ENCODE data around the gene FAM181B. TPM values are rescaled to one million over a fixed set of nuclear protein-coding genes. Genes with fewer than 3 reads are reported as not detected.

Gene FAM181B, protein sequence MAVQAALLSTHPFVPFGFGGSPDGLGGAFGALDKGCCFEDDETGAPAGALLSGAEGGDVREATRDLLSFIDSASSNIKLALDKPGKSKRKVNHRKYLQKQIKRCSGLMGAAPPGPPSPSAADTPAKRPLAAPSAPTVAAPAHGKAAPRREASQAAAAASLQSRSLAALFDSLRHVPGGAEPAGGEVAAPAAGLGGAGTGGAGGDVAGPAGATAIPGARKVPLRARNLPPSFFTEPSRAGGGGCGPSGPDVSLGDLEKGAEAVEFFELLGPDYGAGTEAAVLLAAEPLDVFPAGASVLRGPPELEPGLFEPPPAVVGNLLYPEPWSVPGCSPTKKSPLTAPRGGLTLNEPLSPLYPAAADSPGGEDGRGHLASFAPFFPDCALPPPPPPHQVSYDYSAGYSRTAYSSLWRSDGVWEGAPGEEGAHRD
- polyA plus RNA-seq (ENCODE audit: low read depth in 6 of 6), result not detected

GRCh38 chr11:82733444-82734119 is at the start of gene FAM181B:
Gene FAM181B, minus strand, starts transcription at chr11:82733864. Its CDS starts 135 bp downstream, at chr11:82733729.
- Mint-ChIP-seq H3K27ac (no peak within 1 kb of the TSS), H3K9me3 (peaks cover 0 to 13% (median 2%) of the 10 kb centered on the region in 7 donors), H3K27me3 (peaks cover 68 to 83% (median 79%) of the 10 kb centered on the region in 3 donors), H3K36me3 (no peaks in the 10 kb centered on the region), H3K4me3 (peak within 1 kb of the TSS; percentile 68 to 86 (median 80)), H3K4me1 (peaks cover 11 to 17% (median 15%) of the 10 kb centered on the region in 3 donors)
- ATAC-seq (ENCODE audit: low read depth in 2 of 2), result peak; percentile 68 to 76
- DNase-seq, result peak; percentile 20

- peaks cover 12 to 42% (median 15%) of the 10 kb centered on the region in 7 donors for H3K9me3 Mint-ChIP-seq
- no peak for DNase-seq
- H3K27ac Mint-ChIP-seq, result no peak overlapping the region
- ATAC-seq (ENCODE audit: low read depth in 2 of 2), result no peak
- peaks cover 9 to 40% (median 29%) of the 10 kb centered on the region in 3 donors for H3K27me3 Mint-ChIP-seq
- peaks cover 0 to 16% of the 10 kb centered on the region in 2 donors for H3K36me3 Mint-ChIP-seq
- H3K4me3 Mint-ChIP-seq, result no peak overlapping the region
- H3K4me1 Mint-ChIP-seq, result no peaks in the 10 kb centered on the region
These were observed 49.2 kb upstream of the FAM181B start for GRCh38 chr11:82782825-82783374.

DNA sequence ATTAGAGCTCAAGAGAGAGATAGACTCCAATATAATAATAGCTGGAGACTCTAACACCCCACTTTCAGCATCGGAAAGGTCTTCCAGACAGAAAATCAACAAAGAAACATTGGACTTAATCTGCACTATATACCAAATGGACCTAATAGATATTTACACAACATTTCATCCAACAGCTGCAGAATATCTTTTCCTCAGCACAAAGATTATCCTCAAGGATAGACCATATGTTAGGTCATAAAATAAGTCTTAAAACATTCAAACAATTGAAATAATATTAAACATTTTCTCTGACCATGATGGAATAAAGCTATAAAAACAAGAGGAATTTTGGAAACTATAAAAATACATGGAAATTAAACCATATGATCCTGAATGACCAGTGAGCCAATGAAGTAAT is 45.1 kb upstream of the FAM181B start:
- H3K4me1 Mint-ChIP-seq, result no peaks in the 10 kb centered on the region
- no peak overlapping the region for H3K27ac Mint-ChIP-seq
- H3K9me3 Mint-ChIP-seq, result peaks cover 21 to 72% (median 30%) of the 10 kb centered on the region in 7 donors
- peaks cover 7 to 45% (median 41%) of the 10 kb centered on the region in 3 donors for H3K27me3 Mint-ChIP-seq
- no peak for ATAC-seq (ENCODE audit: low read depth in 2 of 2)
- no peak overlapping the region for H3K4me3 Mint-ChIP-seq
- peaks cover 7 to 31% of the 10 kb centered on the region in 2 donors for H3K36me3 Mint-ChIP-seq
- no peak for DNase-seq

- no peak overlapping the region for H3K4me3 Mint-ChIP-seq
- DNase-seq (no peak), ATAC-seq (ENCODE audit: low read depth in 2 of 2) (no peak)
- H3K27ac Mint-ChIP-seq, result no peak overlapping the region
- peaks cover 7 to 21% of the 10 kb centered on the region in 2 donors for H3K36me3 Mint-ChIP-seq
- H3K4me1 Mint-ChIP-seq, result no peaks in the 10 kb centered on the region
- H3K27me3 Mint-ChIP-seq, result peaks cover 11 to 44% (median 33%) of the 10 kb centered on the region in 3 donors
- peaks cover 15 to 54% (median 25%) of the 10 kb centered on the region in 7 donors for H3K9me3 Mint-ChIP-seq
These were observed 42.7 kb upstream of the FAM181B start for GRCh38 chr11:82776377-82776776.

- Mint-ChIP-seq H3K4me3 (no peak overlapping the region), H3K4me1 (no peaks in the 10 kb centered on the region), H3K36me3 (peaks cover 7 to 15% of the 10 kb centered on the region in 2 donors), H3K27me3 (peaks cover 7 to 44% (median 28%) of the 10 kb centered on the region in 3 donors), H3K9me3 (peaks cover 11 to 49% (median 25%) of the 10 kb centered on the region in 7 donors), H3K27ac (no peak overlapping the region)
- DNase-seq (peak; percentile 3), ATAC-seq (ENCODE audit: low read depth in 2 of 2) (no peak)
These were observed 42.2 kb upstream of the FAM181B start for GRCh38 chr11:82775736-82776346.

DNA sequence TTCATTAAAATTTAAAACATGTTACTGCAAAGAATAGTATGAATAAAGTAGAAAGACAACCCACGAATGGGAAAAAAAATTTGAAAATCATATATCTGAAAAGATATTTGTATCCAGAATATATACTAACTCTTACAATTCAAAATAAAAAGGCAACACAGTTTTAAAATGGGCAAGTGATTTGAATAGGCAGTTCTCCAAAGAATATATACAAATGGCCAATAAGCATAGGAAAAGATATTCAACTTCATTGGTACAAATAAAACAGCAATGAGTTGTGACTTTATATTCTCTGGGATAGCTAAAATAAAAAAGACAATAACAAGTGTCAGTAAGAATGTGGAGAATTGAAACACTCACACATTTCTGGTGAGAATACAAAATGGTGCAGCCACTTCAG is 41.6 kb upstream of the FAM181B start:
- Mint-ChIP-seq H3K27me3 (peaks cover 7 to 44% (median 27%) of the 10 kb centered on the region in 3 donors), H3K4me3 (no peak overlapping the region), H3K36me3 (peaks cover 7 to 15% of the 10 kb centered on the region in 2 donors), H3K9me3 (peaks cover 11 to 49% (median 25%) of the 10 kb centered on the region in 7 donors), H3K4me1 (no peaks in the 10 kb centered on the region), H3K27ac (no peak overlapping the region)
- no peak for ATAC-seq (ENCODE audit: low read depth in 2 of 2)
- no peak for DNase-seq

DNA sequence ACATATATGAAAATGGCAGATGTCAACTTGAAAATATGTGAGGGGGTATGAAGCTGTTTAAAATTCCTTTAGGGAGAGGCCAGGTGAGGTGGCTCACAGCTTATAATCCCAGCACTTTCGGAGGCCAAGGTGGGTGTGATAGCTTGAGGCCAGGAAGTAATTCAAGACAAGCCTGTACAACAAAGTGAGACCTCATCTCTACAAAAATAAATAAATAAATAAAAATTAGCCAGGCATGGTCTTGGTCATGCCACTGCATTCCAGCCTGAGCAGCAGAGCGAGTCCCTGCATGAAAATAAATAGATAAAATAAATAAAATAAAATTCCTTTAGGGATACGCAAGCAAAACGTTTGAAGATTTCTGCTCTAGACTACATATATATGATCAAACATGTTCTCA is 38.1 kb upstream of the FAM181B start:
- peaks cover 2 to 6% of the 10 kb centered on the region in 2 donors for H3K36me3 Mint-ChIP-seq
- ATAC-seq (ENCODE audit: low read depth in 2 of 2), result no peak
- no peaks in the 10 kb centered on the region for H3K4me1 Mint-ChIP-seq

DNA sequence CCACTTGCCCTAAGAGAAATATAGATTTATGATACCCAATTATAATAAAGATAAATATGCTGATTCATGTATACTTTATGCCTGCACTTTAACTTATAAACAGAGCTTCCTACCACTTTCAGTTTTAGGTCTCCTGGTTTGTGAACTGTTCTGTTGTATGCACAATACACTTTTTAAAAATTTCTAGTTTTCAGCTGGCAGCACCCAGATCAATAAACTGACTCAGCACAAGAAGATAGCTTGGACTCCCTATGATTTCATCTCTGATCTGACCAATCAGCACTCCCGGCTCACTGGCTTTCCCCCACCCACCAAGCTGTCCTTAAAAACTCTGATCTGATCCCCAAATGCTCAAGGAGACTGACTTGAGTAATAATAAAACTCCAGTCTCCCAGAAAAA is 33.5 kb upstream of the FAM181B start:
- no peak for ATAC-seq (ENCODE audit: low read depth in 2 of 2)
- Mint-ChIP-seq H3K9me3 (peaks cover 0 to 3% (median 0%) of the 10 kb centered on the region in 7 donors), H3K4me3 (no peak overlapping the region), H3K27me3 (peaks cover 14 to 35% (median 29%) of the 10 kb centered on the region in 3 donors), H3K27ac (no peak overlapping the region), H3K36me3 (no peaks in the 10 kb centered on the region), H3K4me1 (no peaks in the 10 kb centered on the region)
- DNase-seq, result no peak

More for the DNA sequence above, 38.1 kb upstream of the FAM181B start:
- H3K4me3 Mint-ChIP-seq, result no peak overlapping the region
- peaks cover 0 to 24% (median 12%) of the 10 kb centered on the region in 7 donors for H3K9me3 Mint-ChIP-seq
- DNase-seq, result no peak
- H3K27ac Mint-ChIP-seq, result no peak overlapping the region
- peaks cover 14 to 29% (median 17%) of the 10 kb centered on the region in 3 donors for H3K27me3 Mint-ChIP-seq

GRCh38 chr11:82765466-82766034 is 31.9 kb upstream of the FAM181B start:
- Mint-ChIP-seq H3K4me1 (no peaks in the 10 kb centered on the region), H3K27me3 (peaks cover 18 to 45% (median 29%) of the 10 kb centered on the region in 3 donors), H3K36me3 (no peaks in the 10 kb centered on the region), H3K4me3 (no peak overlapping the region), H3K27ac (no peak overlapping the region), H3K9me3 (peaks cover 0 to 6% (median 0%) of the 10 kb centered on the region in 7 donors)
- DNase-seq (no peak), ATAC-seq (ENCODE audit: low read depth in 2 of 2) (no peak)

GRCh38 chr11:82763167-82763566 is 29.5 kb upstream of the FAM181B start:
- DNase-seq, result no peak
- H3K27ac Mint-ChIP-seq, result no peak overlapping the region
- H3K4me3 Mint-ChIP-seq, result no peak overlapping the region
- ATAC-seq (ENCODE audit: low read depth in 2 of 2), result no peak
- peaks cover 0 to 6% (median 0%) of the 10 kb centered on the region in 7 donors for H3K9me3 Mint-ChIP-seq
- H3K36me3 Mint-ChIP-seq, result no peaks in the 10 kb centered on the region
- H3K27me3 Mint-ChIP-seq, result peaks cover 14 to 41% (median 19%) of the 10 kb centered on the region in 3 donors
- H3K4me1 Mint-ChIP-seq, result peaks cover 0 to under 1% (median 0%) of the 10 kb centered on the region in 3 donors

DNA sequence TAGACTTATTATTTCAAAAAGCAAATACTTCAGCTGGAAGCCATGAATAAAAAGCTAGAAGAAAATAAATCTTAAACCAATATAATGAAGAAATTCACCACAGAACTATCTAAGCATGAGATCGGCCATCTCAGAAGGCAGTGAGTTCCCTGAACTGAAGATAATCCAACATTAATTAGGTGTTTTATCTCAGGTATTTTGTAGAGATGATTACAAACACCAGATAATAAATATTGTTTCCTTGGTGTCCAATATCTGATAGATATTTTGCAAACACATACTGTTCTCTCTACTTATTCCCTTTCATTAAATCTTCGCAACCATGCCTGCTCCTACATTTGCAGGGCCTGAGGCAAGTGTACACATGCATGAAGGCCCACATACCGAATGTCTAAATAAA is 26.0 kb upstream of the FAM181B start:
- ATAC-seq (ENCODE audit: low read depth in 2 of 2) (no peak), DNase-seq (no peak)
- Mint-ChIP-seq H3K27ac (no peak overlapping the region), H3K4me3 (no peak overlapping the region), H3K36me3 (no peaks in the 10 kb centered on the region), H3K27me3 (peaks cover 4 to 27% (median 8%) of the 10 kb centered on the region in 3 donors), H3K9me3 (peaks cover 0 to 6% (median 0%) of the 10 kb centered on the region in 7 donors), H3K4me1 (peaks cover 0 to 17% (median 4%) of the 10 kb centered on the region in 3 donors)

- DNase-seq (no peak), ATAC-seq (ENCODE audit: low read depth in 2 of 2) (no peak)
- Mint-ChIP-seq H3K27ac (no peak overlapping the region), H3K9me3 (peaks cover 0 to 6% (median 0%) of the 10 kb centered on the region in 7 donors), H3K4me1 (peaks cover 0 to 17% (median 4%) of the 10 kb centered on the region in 3 donors), H3K27me3 (peaks cover 8 to 18% (median 10%) of the 10 kb centered on the region in 3 donors), H3K4me3 (no peak overlapping the region), H3K36me3 (no peaks in the 10 kb centered on the region)
These were observed 24.1 kb upstream of the FAM181B start for GRCh38 chr11:82757660-82758357.
